ENCODE results near the gene PHLDB2. TPM values are rescaled to one million over a fixed set of nuclear protein-coding genes. Genes with fewer than 3 reads are reported as not detected.

Gene PHLDB2
- total and polyA plus RNA-seq, 2 of the 13 experiments (the other 11 are each of a cell fraction or from before 2014, with no cell fraction given) = 8.4 to 23.6 TPM

GRCh38 chr3:111907151-111907550, 48.1 kb downstream of the PHLDB2 start:
- H4K20me1 ChIP-seq (ENCODE audit: insufficient read depth, low read length) = no peaks in the 10 kb centered on the region
- no peaks in the 10 kb centered on the region for H3K79me2 ChIP-seq (ENCODE audit: insufficient read depth, low read length)
- H3K9ac ChIP-seq (ENCODE audit: insufficient read depth, low read depth, low read length) = no peak overlapping the region
- no peak overlapping the region for H2AFZ ChIP-seq (ENCODE audit: low read length)
- WGBS (ENCODE audit: low lambda C conversion rate) = 78% methylated on average over 4 of the region's 4 CpGs
- TF ChIP-seq HNF4A (CRISPR knock-in tag; IDR thresholded peaks at IDR 0.05) = peak; percentile 35; the same call in 1 of the 2 replicates
- TF ChIP-seq PCBP1 (IDR thresholded peaks at IDR 0.05; ENCODE audit: borderline replicate concordance, low read depth, low read length) = no peak
- intact Hi-C loops (cut with micrococcal nuclease; ENCODE audit: unreplicated experiment) (loop anchor here (5.0 kb wide), 1 partner anchor 45 kb away; no protein-coding TSS in a partner anchor), in situ Hi-C loops (cut with HindIII; ENCODE audit: extremely low pct_ligation_motif_present, low pct_unique_long_range_greater_than_20kb) (no loop called here)
- ATAC-seq (peak; percentile 71), DNase-seq (ENCODE audit: low spot score) (no peak), FAIRE-seq (no peak)
- H3K9me3 ChIP-seq (ENCODE audit: low read length) = no peaks in the 10 kb centered on the region
- H3K27me3 ChIP-seq (ENCODE audit: control insufficient read depth in 1 of 2, insufficient read depth in 2 of 2, low read length in 2 of 2) = no peaks in the 10 kb centered on the region
- H3K27ac ChIP-seq (ENCODE audit: extremely low read length, insufficient read depth, low read length) = no peak overlapping the region
- CTCF ChIA-PET (ENCODE audit: low intra/inter-chr PET ratio, low total read pairs) = no interaction called here
- H3K4me3 ChIP-seq (replicated peaks in 1 of 3; ENCODE audit: insufficient read depth in 1 of 3, low read depth in 2 of 3, low read length in 3 of 3) = no peak overlapping the region
- H3K36me3 ChIP-seq (replicated peaks in 1 of 2; ENCODE audit: control insufficient read depth in 1 of 2, insufficient read depth in 2 of 2, low read length in 2 of 2) = peaks cover 0 to 10% of the 10 kb centered on the region in 2 experiments; a peak in 2 of 5 replicates
- peaks cover 23% of the 10 kb centered on the region for H3K4me1 ChIP-seq (ENCODE audit: insufficient read depth, low read length)
- no peak overlapping the region for H3K4me2 ChIP-seq (ENCODE audit: low read depth, low read length)
- POLR2A ChIA-PET = no interaction called here
- BruUV-seq (replicated peaks) = no TSS peak

GRCh38 chr3:111910806-111911205, 51.7 kb downstream of the PHLDB2 start:
- no TSS peak for BruUV-seq (replicated peaks)
- intact Hi-C loops (cut with micrococcal nuclease; ENCODE audit: unreplicated experiment) = no loop called here
- ChIA-PET CTCF (ENCODE audit: low intra/inter-chr PET ratio, low total read pairs) (no interaction called here), POLR2A (no interaction called here)
- ATAC-seq (no peak), FAIRE-seq (no peak), DNase-seq (ENCODE audit: low spot score) (no peak)
- H2AFZ ChIP-seq (ENCODE audit: low read length) = no peak overlapping the region
- H3K9ac ChIP-seq (ENCODE audit: insufficient read depth, low read depth, low read length) = no peak overlapping the region
- H3K79me2 ChIP-seq (ENCODE audit: insufficient read depth, low read length) = no peaks in the 10 kb centered on the region
- no peak overlapping the region for H3K27ac ChIP-seq (ENCODE audit: extremely low read length, insufficient read depth, low read length)
- 95% methylated on average over 2 of the region's 2 CpGs for WGBS (ENCODE audit: low lambda C conversion rate)
- in situ Hi-C loops (cut with HindIII; ENCODE audit: extremely low pct_ligation_motif_present, low pct_unique_long_range_greater_than_20kb) = no loop called here
- H3K9me3 ChIP-seq (ENCODE audit: low read length) = no peaks in the 10 kb centered on the region
- no peaks in the 10 kb centered on the region for H3K27me3 ChIP-seq (ENCODE audit: control insufficient read depth in 1 of 2, insufficient read depth in 2 of 2, low read length in 2 of 2)
- peaks cover 18% of the 10 kb centered on the region for H3K4me1 ChIP-seq (ENCODE audit: insufficient read depth, low read length)
- no peaks in the 10 kb centered on the region for H4K20me1 ChIP-seq (ENCODE audit: insufficient read depth, low read length)
- H3K4me2 ChIP-seq (ENCODE audit: low read depth, low read length) = no peak overlapping the region
- peaks cover 2 to 20% of the 10 kb centered on the region in 2 experiments; a peak in 4 of 5 replicates for H3K36me3 ChIP-seq (replicated peaks in 1 of 2; ENCODE audit: control insufficient read depth in 1 of 2, insufficient read depth in 2 of 2, low read length in 2 of 2)
- TF ChIP-seq HNRNPLL (IDR thresholded peaks at IDR 0.05; ENCODE audit: low read depth, low read length, poor library complexity, severe bottlenecking) = no peak
- H3K4me3 ChIP-seq (replicated peaks in 1 of 3; ENCODE audit: insufficient read depth in 1 of 3, low read depth in 2 of 3, low read length in 3 of 3) = no peak overlapping the region
